NOMO-1 treated with DMSO at 0.1 percent for 48 hours (cell line): Measurements from ENCODE around the gene STK40.

Experiments used
- DNase-seq: peaks from one replicate; lab custom pipeline; 2025; ENCODE audit not compliant: unreplicated experiment; lab: John Stamatoyannopoulos, UW

Gene STK40

DNA sequence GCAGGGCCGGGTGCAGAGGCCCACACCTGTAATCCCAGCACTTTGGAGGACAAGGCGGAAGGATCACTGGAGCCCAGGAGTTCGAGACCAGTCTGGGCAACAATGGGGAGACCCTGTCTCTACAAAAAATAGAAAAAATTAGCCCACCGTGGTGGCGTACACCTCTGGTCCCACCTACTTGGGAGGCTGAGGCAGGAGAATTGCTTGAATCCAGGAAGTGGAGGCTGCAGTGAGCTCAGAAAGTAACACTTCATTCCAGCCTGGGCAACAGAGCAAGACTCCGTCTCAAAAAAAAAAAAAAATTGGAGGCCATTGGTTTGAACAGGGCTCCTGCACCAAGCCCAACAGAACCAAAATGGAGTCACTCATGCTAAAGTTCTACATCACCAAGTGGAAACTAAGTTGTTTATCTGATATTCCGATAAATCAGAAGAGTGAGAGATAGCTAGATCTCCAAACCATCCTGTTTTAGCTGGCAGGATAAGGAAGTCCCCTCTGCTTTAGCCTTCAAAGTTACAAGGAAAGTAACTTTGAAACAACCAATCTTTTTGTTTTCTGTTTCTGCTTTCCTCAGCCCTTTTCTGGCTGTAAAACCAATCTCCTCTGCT lies 12.8 kb upstream of the STK40 start:
- DNase-seq: no peak

DNA sequence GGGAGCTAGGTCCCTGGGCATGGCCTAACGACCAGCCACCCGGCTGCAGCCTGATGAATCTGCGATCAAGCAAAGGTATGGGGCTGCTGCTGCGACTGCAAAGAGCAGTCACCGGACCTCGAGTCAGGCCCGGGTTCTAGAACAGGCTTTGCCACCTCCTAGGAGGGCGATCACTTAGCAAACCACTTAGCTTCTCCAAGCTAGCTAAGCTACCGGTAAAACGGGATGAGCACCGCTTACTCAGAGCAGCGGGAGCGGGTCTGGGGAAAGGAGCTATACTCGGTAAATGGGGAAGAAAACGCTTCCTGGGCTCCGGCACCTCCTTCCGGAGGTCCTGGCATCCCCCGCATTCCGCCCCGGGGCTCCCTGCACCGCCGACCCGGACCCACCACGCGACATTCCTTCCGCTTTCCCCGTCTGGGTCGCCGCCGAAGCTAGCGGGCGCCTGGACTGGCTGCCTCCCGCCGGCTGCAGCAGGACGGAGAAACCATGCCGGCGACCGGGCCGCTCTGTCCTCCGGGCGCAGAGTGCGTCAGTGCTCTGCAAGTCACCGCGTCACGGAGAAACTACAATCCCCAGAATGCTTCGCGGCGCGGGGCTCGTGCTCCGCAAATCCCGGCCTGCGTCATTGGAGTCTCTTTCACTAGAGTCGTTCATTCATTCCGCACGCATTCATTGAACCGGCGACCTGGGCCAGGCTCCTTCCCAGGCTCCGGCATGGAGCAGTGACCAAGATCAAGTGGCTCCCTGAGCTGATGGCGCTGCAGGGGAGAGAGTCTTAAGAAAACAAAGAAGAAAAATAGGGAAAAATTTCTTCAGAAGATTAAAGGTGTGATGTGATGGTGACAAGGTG lies 11.9 kb upstream of the STK40 start, which contains the start of gene LSM10:
Gene LSM10, minus strand, starts transcription at position 531 of the 853 bp plus-strand sequence. CDS start 3,779 bp downstream, outside the sequence.
- DNase-seq: peak; percentile 89

DNA sequence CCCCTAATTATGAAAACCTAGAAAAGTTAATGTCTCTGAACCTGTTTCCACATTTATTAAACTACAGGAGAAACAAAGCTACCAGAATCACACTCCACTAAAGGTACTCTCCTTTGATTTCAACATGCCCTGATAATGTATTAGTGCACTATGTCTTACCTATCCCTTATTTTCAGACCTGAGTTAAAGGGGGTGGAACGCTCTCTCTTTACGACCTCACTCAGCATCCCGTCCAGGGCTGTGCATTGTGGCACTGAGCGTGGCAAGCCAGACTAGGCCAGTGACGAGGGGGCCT lies 11.3 kb upstream of the STK40 start:
- DNase-seq: no peak

DNA sequence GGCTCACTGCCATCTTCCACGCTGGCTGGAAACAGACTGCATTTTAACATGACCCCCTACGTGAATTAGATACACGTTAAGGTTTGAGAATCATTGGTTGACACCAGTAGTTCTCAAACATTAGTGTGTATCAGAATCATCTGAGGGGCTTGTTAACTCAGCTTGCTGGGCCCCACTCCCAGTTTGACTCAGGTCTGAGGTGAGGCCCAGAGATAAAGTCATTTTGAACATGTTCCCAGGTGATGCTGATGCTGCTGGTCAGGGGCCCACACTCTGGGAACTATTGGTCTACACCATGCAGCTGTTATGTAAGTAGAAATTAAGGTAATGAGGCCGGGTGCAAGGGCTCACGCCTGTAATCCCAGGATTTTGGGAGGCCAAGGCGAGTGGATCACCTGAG lies 10.6 kb upstream of the STK40 start:
- no peak for DNase-seq

DNA sequence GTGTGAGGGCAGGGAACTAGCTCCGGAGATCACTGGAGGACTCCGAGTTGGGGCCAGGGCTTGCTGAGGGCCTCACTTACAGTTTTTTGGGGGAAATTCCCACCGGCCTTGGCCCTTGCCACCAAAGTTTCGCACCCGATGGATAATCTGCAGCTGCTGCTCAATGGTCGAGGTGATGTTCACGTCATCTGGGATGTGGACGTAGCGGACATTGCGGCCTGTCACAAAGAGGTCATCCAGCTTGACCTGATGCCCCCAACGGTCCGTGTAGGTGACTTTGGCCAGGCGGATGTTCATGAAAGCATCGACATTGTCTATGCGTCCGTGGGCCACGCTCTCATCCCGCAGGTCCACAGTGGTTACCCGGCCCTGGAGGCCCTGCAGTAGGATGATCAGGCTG lies 8.0 kb upstream of the STK40 start:
- no peak for DNase-seq

DNA sequence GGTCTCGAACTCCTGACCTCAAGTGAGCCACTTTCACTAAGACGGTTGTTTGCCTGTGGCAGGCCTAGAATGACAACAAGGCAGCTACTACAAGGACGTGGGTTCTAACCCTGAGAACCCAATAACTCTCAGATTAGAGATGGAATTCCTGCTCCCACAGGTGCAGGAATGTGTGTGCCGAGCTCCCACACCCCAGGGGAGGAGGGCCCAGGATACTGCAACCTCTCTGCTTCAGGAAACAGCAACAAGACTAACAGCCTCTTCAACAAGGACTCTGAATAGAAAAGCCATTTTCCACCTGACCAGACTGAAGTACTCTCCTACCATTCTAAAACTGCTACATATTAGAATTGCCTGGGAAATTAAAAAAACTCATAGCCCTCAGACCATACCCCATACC lies 7.1 kb upstream of the STK40 start:
- no peak for DNase-seq

DNA sequence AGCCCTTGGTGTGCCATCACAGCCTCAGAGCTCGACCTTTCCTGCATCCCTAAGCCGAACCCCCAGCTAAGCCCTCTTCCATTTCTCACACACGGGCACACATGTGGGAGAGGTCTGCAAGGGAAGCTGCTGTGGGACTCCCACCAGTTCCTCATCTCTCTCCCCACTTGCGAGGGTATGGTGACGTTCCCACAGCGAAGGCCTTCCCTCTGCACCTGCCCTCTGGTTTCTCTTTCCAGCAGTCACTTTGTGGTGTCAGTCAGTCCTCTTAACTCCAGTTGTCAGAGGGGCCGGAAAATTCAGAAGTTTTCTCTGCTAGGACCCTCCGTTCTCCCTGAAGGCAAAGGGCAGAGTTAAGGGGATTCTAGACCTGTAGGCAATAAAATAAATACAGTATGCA lies 5.5 kb upstream of the STK40 start:
- DNase-seq: no peak

DNA sequence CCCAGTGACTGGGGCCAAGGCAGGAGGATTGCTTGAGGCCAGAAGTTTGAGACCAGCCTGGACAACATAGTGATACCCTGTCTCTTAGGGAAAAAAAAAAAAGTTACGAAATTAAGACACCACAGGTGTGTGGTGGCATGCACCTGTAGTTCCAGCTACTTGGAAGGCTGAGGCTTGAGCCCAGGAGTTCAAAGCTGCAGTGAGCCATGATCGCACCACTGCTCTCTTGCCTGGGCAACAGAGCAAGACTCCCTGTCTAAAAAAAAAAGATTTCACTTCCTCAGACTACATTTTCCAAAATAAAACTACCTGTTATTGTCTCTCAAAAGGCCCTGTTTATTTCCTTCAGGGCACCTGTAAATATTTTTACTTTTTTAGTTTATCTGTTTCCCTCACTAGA lies 4.7 kb upstream of the STK40 start:
- no peak for DNase-seq

DNA sequence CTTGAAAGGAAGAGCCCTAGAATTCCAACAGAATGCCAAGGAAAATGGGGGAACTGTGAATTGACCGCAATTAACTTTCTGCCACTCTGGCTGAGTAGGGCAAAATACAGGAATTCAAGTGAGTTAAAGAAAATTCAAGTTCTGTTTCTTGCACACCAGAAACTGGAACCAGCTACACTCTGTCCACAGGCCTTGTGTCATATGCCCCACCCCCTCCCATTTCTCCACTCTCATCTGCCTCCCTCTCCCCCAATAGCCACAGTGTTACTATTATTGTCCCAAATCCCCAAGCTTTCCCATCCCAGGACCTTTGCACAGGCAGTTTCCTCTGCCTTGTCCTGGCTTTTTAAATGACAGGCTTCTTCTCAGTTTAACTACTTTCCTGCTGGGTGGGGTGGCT lies 4.3 kb upstream of the STK40 start:
- no peak for DNase-seq

DNA sequence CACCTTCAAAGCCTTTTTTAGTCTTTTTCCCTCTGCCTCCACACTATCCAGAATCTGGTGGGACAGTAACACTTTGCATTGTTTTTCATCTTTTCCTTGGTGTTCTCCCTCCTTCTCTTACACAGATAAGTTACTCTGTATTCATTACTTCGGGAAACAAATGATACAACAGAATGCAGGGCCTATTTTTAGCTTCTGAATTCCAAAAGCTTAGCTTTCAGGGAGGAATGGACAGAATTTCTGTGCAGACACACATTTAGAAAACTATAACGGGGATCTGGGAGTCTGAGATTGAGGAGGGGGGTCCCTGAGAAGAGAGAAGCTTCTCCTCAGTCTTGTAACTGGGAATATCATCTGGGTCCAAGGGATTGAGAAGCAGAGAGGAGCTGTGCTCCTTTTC lies 3.5 kb upstream of the STK40 start:
- DNase-seq: no peak

DNA sequence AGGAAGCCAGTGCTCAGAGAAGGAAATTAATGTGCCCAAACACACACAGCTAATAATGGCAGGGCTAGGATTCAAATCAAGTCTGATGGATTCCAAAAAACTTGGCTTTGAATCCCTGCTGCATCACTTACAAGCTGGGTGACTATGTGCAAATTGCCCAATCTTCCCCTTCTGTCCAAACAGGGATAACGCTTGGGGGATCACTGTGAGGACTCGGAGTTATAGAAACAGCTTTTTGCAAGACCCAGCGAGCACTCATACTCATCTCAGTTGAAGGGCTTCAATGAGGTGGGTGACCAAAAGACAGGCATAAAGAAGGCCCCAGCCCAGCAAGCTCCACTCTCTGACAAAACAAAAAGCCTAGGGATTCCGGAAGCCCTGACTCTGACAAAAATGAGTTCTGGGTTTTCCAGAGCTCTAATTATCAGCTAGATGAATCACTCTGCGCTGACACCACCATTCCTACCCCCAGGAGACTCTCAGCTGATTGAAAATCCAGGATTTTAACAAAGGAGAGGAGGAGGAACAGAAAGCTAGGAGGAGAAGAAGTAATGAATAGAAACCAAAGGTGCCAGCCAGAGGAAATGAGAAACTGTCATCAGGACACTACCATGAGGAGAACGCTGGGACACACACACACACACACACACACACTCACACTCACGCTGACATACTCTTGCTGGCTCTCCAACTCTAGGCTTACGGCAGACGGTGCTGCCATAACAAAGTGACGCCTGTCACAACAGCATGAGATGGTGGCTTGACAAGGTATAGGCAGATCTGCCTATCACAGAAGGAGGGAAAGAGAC lies 1.6 kb upstream of the STK40 start:
- DNase-seq: peak; percentile 71

DNA sequence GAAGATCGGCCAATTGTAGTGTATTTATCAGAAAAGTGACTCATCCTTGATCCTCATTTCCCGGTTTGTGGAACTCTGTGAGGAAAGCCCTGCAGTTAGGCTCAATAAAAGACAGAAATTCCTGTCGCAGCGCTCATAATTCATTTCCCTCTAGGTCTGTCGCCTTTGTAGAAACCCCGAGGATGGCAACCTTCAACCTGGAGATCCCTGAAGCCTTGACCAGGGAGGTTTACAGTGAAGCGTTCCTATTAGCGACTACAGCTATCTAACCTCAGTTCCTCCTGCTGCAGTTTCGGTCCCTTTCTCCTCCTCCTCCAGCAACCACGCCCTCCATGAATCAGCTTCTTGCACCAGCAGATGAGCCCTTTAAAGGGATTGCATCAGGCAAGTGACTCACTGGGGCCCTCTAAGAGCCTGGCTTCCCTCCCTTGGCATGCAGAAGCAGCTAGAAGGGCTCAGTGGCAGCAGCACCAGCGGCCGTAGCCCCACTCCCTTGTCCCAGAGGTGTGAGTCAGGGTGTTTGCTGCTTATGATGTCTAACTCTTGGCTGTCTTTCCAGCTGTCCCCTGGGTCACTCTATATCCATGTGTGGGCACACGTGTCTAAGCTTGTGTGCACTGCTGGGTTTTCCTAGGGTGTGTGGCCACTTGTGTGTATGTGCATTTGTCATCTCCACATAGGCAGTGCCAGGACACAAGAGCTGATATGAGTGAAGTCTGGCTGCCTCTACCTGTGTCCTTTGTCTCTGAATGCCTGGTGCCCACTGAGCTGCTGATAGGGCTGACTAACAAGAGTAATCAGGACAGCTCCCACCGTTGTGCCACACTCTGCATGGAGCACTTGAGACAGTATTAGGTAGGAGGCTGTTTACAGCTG lies 779 bp upstream of the STK40 start:
- peak; percentile 100 for DNase-seq

DNA sequence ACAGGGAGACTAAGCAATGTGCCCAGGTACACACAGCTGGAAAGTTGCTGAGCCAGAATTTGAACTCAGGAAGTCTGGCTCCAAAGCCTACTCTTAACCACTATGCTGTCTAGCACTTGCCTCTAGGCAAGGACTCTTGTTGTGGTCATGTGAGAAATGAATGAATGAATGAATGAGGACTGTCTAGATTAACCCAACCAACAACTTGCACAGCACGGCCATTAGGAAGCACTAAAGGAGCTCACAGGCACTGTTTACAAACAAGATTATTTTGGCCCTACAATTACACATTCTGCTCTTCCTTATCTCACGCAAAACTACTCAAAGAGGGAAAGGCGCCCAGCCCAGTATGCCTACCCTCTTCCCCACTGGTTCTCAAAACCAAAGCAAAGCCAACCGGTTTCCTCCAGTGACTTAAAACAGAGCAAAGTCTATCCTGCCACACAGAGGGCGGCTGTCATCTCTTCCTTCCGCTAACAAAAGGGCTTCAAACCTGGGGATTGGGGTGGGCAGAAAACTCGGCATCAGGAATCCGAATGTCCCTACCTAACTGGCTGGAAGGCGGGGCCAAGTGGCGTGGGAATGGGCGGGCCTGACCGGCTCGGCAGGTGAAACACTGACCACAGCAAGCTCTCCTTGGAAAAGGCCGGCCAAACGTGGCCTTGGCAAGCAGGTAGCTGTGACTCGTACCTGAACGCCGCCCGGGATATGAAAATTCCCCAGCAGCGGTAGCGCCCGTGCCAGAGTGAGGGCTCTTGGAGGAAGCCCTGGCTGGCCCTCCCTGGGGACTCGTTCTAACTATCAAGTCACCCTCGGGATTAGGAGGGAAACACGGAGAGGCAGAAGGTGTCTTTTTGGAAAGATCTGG lies 948 bp downstream of the STK40 start:
- peak; percentile 31 for DNase-seq

DNA sequence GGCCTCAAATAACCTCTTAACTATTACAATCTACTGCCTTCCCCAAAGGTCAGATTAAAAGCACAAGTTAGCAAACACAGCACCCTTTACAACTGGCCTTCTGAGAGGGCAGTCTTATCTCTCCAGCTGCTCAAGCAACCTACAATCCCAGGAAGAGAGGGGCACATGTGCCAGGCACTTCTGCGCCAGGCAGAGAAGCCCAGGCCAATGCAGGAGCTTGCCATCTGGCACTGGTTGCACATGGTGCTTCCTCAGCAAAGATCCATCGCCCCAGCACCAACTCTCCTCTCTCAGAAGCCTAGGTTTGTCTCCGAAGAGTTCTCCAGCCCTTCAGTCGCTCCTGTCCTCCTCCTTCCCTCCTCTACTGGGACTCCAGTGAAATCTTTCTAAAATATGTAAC lies 2.5 kb downstream of the STK40 start:
- DNase-seq: no peak

DNA sequence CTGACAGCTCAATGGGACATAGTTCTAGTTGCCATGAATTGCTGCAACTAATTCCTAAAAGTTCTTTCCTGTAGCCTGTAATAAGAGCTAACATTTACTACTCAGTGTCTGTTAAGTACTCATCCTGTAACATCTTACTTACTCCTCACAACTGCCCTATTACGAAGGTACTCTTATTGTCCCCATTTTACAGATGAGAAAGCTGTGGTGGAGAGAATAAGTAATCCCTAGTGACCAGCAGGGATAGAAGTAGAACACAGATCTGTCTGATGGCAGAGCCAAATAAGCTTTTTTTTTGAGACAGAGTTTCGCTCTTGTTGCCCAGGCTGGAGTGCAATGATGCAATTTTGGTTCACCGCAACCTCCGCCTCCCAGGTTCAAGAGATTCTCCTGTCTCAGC lies 3.1 kb downstream of the STK40 start:
- DNase-seq: no peak

DNA sequence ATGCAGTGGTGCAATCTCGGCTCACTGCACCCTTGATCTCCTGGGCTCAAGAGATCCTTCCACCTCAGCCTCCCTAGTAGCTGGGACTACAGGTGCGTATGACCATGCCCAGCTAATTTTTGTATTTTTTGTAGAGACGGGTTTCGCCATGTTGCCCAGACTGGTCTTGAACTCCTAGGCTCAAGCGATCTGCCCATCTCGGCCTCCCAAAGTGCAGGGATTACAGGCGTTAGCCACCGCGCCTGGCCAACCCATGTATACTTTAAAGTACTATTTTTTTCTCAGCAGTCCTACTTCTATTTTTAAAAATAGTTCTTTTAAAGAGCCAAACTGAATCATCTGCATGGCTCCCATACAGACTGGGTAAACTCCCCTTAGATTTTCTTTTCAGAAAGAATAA lies 3.5 kb downstream of the STK40 start:
- no peak for DNase-seq

DNA sequence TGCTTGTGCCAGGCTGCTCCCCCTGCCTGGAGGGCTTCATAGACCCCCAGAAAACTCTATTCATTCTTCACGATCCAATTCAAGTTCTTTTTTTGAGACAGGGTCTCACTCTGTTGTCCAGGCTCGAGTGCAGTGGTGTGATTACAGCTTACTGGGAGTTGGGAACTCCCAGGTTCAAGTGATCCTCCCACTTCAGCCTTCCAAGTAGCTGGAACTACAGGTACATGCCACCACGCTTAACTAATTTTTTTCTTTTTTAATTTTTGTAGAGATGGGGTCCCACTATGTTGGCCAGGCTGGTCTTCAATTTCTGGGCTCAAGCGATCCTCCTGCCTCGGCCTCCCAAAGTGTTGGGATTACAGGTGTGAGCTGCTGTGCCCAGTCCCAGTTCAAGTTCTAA lies 4.3 kb downstream of the STK40 start:
- no peak for DNase-seq

DNA sequence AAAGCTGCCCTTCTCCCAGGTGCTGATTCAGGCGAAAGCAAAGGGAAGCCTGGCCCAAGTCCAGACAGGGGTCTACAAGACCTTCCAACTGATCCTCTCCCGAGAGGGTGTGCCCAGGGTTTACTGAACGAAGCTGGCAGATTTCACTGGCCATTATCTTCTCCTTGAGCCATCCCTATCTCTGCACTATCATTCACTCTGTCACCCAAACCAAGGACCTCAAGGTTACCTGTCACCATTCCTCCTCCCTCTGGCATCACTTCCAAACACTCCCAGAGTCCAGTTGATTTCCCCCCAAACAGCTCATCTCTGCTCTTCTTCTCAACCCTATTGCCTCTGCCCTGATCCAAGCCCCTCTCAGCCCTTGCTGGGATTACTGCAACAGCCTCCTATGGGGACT lies 4.9 kb downstream of the STK40 start:
- no peak for DNase-seq

DNA sequence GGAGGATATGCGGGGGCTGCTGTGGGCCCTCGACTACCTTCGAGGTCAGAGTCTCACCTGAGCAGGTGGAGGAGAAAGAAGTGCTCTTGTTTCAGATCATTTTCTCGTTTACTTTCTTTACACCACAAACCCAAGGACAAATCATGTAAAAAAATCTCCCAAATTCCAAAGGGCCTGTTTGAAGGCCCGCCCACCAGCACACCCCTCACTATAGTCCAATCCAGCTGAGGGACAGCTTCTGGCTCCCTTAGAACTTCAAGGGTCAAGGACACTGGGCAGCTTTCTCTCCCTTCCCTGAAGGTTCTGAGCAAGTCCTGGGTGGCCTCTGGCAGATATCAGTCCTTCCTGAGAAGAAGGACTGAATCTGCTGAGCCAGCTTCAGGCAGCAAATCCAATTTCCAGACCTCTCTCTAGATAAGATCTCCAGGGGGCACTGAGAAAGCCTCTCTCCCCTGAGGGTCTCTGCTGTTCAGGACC lies 5.5 kb downstream of the STK40 start:
- no peak for DNase-seq
